K562 (cell line): Measurements from ENCODE around the gene TMCC1. TPM values are rescaled to one million over a fixed set of nuclear protein-coding genes. Genes with fewer than 3 reads are reported as not detected.

Experiments
- ATAC-seq: fragments of 200-7000 bp; cut with Tn5 transposase; 3 replicates; pipeline ENCODE4 v1.9.1; 2020; ENCODE audit warnings: moderate library complexity
- BruUV-seq: library from RNA; stranded (reverse); fragments of 400-500 nt; replicated peaks from 2 replicates; lab custom pipeline; 2021; lab: Mats Ljungman, UMichigan
- CTCF ChIA-PET: fragments of 300-600 bp; formaldehyde crosslinking; extraction: SDS; loops from one replicate; lab custom pipeline; 2021; ENCODE audit warnings: low intra/inter-chr PET ratio; lab: Yijun Ruan, JAX
- POLR2A ChIA-PET: fragments of 300-600, 350-650 bp; sonication (Branson Sonifier 250); formaldehyde crosslinking; extraction: SDS; loops from one replicate; lab custom pipeline; 2021; ENCODE audit warnings: antibody characterized with exemption, inconsistent platforms; lab: Yijun Ruan, JAX
- DNase-seq, 4 experiments: peaks; one replicate each; pipeline versions ENCODE4 v3.0.0 to v3.0.0-alpha.2; 2011 to 2018; ENCODE audit warnings: low spot score in 3 of 4, mixed read lengths in 3 of 4; ENCODE audit errors: extremely low read depth in 1 of 4
- FAIRE-seq: peaks from 2 replicates; lab custom pipeline; 2011; peaks lifted over from hg19 to GRCh38; lab: Jason Lieb, UNC
- H2AFZ ChIP-seq: 2 replicates; pipeline ENCODE4 v1.6.0; 2011; ENCODE audit warnings: low read depth, low read length, control low read depth, inconsistent platforms
- H3K27ac ChIP-seq: fragments of 200-600 bp; 3 replicates; pipeline ENCODE4 v1.8.0; 2011; ENCODE audit warnings: low read depth, mild to moderate bottlenecking, control low read depth, inconsistent platforms, low read length, moderate library complexity, mixed read lengths; ENCODE audit errors: extremely low read depth
- H3K27me3 ChIP-seq, 2 experiments: fragments of 300-600 bp in 1 of 2; 2 replicates in 1 of 2; 3 replicates in 1 of 2; pipeline versions ENCODE4 v1.6.0 to v1.8.0; 2011; ENCODE audit warnings: inconsistent platforms in 2 of 2, low read length in 2 of 2, mild to moderate bottlenecking in 1 of 2, mixed read lengths in 1 of 2, moderate library complexity in 1 of 2; ENCODE audit not compliant: control insufficient read depth in 2 of 2, insufficient read depth in 2 of 2
- H3K36me3 ChIP-seq: fragments of 300-600 bp; 3 replicates; pipeline ENCODE4 v1.8.0; 2011; ENCODE audit warnings: mild to moderate bottlenecking, low read length, inconsistent platforms; ENCODE audit not compliant: control insufficient read depth, insufficient read depth
- H3K4me1 ChIP-seq, 2 experiments: fragments of 200-600 bp in 1 of 2; replicated peaks in 1 of 2; 2 replicates in 1 of 2; 3 replicates in 1 of 2; pipeline versions ENCODE4 v1.5.1 to v1.8.0; 2011; ENCODE audit warnings: inconsistent platforms in 2 of 2, low read length in 2 of 2, mild to moderate bottlenecking in 1 of 2, mixed read lengths in 1 of 2, moderate library complexity in 1 of 2; ENCODE audit not compliant: control insufficient read depth in 2 of 2, insufficient read depth in 2 of 2
- H3K4me2 ChIP-seq: 2 replicates; pipeline ENCODE4 v1.6.1; 2011; ENCODE audit warnings: low read length, control low read depth, inconsistent platforms, mixed read lengths; ENCODE audit not compliant: insufficient read depth
- H3K4me3 ChIP-seq: fragments of 200-600 bp; sonication (generic), shearing (Covaris generic); 2 replicates; pipeline ENCODE4 v1.5.1; 2016; ENCODE audit warnings: control low read depth, inconsistent platforms
- H3K79me2 ChIP-seq: fragments of 200-600 bp; 3 replicates; pipeline ENCODE4 v1.8.0; 2011; ENCODE audit warnings: low read length, inconsistent platforms; ENCODE audit not compliant: control insufficient read depth, insufficient read depth
- H3K9ac ChIP-seq, 2 experiments: 2 replicates each; pipeline versions ENCODE4 v1.6.0 to v1.6.1; 2011; ENCODE audit warnings: low read depth in 2 of 2, low read length in 2 of 2, control low read depth in 1 of 2, inconsistent platforms in 1 of 2, mild to moderate bottlenecking in 1 of 2, mixed read lengths in 1 of 2; ENCODE audit not compliant: insufficient read depth in 1 of 2
- H3K9me1 ChIP-seq: one replicate; pipeline ENCODE4 v1.6.0; 2011; ENCODE audit warnings: inconsistent platforms, mild to moderate bottlenecking, low read length, moderate library complexity; ENCODE audit not compliant: control insufficient read depth, insufficient read depth
- H3K9me3 ChIP-seq: replicated peaks from 2 replicates; pipeline ENCODE4 v1.5.1; 2011; ENCODE audit warnings: low read depth, low read length, inconsistent platforms; ENCODE audit not compliant: control insufficient read depth, insufficient read depth
- H4K20me1 ChIP-seq: replicated peaks from 2 replicates; pipeline ENCODE4 v1.6.1; 2011; ENCODE audit warnings: low read length, inconsistent platforms, mixed read lengths; ENCODE audit not compliant: control insufficient read depth, insufficient read depth
- PHB2 ChIP-seq: fragments of 450-650 bp; IDR thresholded peaks from 2 replicates; pipeline ENCODE4 v1.6.1; 2017; ENCODE audit warnings: low read depth
- POLR2A ChIP-seq: fragments of 450-650 bp; conservative IDR thresholded peaks from 2 replicates; pipeline ENCODE4 v1.6.1; 2016
- WGBS: fragments of 100-300 bp; shearing (Covaris generic); methylation state at CpG from one replicate; pipeline ENCODE4 v1.1.6; 2016; ENCODE audit warnings: low coverage, mixed read lengths; ENCODE audit not compliant: insufficient coverage; ENCODE audit errors: missing lambda C conversion rate; 5-methylcytosine and 5-hydroxymethylcytosine counted together
- in situ Hi-C: fragments of 300-500 bp; cut with MboI; formaldehyde crosslinking; loops from 4 replicates; pipeline ENCODE4 v1.15.0; 2018; ENCODE audit warnings: inconsistent platforms, mixed read lengths
- intact Hi-C: fragments of 100-400 bp; cut with micrococcal nuclease; formaldehyde crosslinking; loops from 2 replicates; pipeline ENCODE4 v1.14.2; 2022
- polyA plus RNA-seq, 8 experiments: library from polyadenylated mRNA; depleted of rRNA in 4 of 8; stranded (reverse) in 5 of 8; unstranded in 3 of 8; fragments of >200 nt; fragmentation: Nextera tagmentation in 2 of 8; fragmentation: Illumina TruSeq in 1 of 8; extraction: Ambion mirVana in 2 of 8; extraction: Trizol in 1 of 8; gene quantifications; 2 replicates each; pipeline versions ENCODE4 v1.2.1 to v1.2.3, GENCODE V29; 2011 to 2014; ENCODE audit warnings: inconsistent platforms in 1 of 8, missing spikeins in 1 of 8
- total RNA-seq, 7 experiments: library from RNA; depleted of rRNA in 6 of 7; stranded (reverse); fragments of >200 nt in 6 of 7; fragmentation: Illumina TruSeq in 2 of 7; extraction: Trizol in 2 of 7; gene quantifications; 2 replicates each; pipeline versions ENCODE4 v1.2.1 to v1.2.3, GENCODE V29; 2011 to 2021; ENCODE audit warnings: low replicate concordance in 1 of 7
- TF ChIP-seq, protein P1 (sequence below): fragments of 250-450 bp; sonication (Bioruptor Pico); IDR thresholded peaks from 2 replicates; pipeline ENCODE4 v1.8.0; 2021; ENCODE audit warnings: borderline replicate concordance, mild to moderate bottlenecking, moderate library complexity; ENCODE audit not compliant: poor library complexity, severe bottlenecking
- TF ChIP-seq, protein P2 (sequence below): fragments of 250-450 bp; sonication (Bioruptor Pico); IDR thresholded peaks from 2 replicates; pipeline ENCODE4 v1.9.0; 2021; ENCODE audit warnings: mild to moderate bottlenecking, inconsistent platforms
- TF ChIP-seq, protein P3 (sequence below): fragments of 250-450 bp; sonication (Bioruptor Pico); IDR thresholded peaks from 2 replicates; pipeline ENCODE4 v1.5.0; 2022; ENCODE audit warnings: mild to moderate bottlenecking
- TF ChIP-seq, protein P4 (sequence below): fragments of 450-650 bp; formaldehyde crosslinking; IDR thresholded peaks from 2 replicates; pipeline ENCODE4 v1.4.0; 2022; ENCODE audit warnings: missing genetic modification characterization

TMCC1 gene
- total and polyA plus RNA-seq, 9 of the 15 experiments (the other 6 are each of a cell fraction or from before 2014, with no cell fraction given): 0.89 to 8.7 (median 4.0) TPM

DNA sequence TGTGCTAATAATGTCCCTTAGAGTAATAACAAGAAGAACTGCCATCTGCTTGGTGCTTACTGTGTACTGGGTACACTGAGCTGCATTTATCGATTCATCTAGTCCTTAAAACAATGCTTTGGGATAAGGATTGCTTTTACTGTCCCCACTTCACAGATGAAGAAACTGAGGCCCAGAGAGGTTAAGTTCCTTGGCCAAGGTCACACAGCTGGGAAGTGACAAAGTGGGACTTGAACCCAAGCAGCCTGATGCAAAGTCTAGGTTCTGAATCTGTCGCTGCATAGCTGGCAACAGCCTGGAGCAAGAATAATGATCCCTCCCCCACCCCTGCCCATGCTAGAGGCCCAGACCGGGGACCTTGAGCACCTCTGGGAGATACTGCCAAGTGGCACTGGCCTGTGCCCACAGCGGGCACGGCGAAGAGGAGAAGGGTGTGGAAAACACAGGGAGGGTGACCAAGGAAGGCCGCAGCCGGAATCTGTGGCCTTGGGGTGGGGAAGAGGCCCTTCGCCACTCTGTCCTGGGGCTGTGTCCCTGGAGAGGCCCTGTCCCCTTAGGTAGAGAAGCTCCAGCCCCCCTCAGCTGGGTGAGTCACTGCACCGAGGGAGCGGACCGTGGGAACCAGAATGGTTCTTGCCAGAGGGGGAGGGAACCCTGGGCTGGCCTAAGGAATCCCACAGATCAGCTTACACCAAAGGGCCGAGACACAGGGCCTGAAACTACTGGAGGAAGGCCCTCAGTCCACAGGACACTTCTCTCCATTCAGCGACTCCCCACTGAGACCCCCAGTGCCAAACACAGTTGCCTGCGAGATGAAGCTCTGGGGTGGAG is 290.6 kb downstream of the TMCC1 start (continued):
- TF ChIP-seq, protein P1, sequence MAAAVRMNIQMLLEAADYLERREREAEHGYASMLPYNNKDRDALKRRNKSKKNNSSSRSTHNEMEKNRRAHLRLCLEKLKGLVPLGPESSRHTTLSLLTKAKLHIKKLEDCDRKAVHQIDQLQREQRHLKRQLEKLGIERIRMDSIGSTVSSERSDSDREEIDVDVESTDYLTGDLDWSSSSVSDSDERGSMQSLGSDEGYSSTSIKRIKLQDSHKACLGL (CRISPR knock-in tag): no peak
- no peak for TF ChIP-seq PHB2
- TF ChIP-seq, protein P2, sequence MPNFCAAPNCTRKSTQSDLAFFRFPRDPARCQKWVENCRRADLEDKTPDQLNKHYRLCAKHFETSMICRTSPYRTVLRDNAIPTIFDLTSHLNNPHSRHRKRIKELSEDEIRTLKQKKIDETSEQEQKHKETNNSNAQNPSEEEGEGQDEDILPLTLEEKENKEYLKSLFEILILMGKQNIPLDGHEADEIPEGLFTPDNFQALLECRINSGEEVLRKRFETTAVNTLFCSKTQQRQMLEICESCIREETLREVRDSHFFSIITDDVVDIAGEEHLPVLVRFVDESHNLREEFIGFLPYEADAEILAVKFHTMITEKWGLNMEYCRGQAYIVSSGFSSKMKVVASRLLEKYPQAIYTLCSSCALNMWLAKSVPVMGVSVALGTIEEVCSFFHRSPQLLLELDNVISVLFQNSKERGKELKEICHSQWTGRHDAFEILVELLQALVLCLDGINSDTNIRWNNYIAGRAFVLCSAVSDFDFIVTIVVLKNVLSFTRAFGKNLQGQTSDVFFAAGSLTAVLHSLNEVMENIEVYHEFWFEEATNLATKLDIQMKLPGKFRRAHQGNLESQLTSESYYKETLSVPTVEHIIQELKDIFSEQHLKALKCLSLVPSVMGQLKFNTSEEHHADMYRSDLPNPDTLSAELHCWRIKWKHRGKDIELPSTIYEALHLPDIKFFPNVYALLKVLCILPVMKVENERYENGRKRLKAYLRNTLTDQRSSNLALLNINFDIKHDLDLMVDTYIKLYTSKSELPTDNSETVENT (CRISPR knock-in tag): no peak
- no peak for TF ChIP-seq POLR2A

DNA sequence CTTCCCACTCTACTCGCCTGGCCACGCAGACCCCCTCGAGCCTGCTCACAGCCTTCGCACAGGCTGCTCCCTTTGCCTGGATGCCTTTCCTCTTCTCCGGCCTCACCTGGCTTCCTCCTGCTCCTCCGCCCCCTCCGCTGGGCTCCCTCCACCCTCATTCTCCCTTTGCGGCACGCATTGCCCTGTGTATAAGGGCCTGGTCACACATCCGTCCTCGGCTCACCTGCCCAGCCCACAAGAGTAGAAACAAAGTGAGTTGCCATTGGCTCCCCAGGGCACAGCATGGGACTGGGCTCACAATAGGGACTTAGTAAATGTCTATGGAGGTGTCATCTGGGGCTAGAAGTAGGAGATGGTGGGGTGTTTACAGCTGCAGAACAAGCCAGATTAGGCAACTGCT is 291.2 kb downstream of the TMCC1 start:
- Histone ChIP-seq H3K4me3 (no peak overlapping the region), H3K9ac (0 out of 4 replicates have a peak overlapping the region, but pooled peaks of 1 of the 2 experiments have one; percentile 40), H3K79me2 (peaks cover 83% of the 10 kb centered on the region), H3K27ac (no peak overlapping the region), H2AFZ (no peak overlapping the region), H3K9me1 (no peaks in the 10 kb centered on the region), H4K20me1 (peaks cover 16% of the 10 kb centered on the region; the same call in 1 of the 2 replicates), H3K27me3 (no peaks in the 10 kb centered on the region), H3K4me2 (no peak overlapping the region), H3K4me1 (peaks cover 37 to 76% of the 10 kb centered on the region in 2 experiments), H3K9me3 (no peaks in the 10 kb centered on the region), H3K36me3 (peaks cover 5% of the 10 kb centered on the region; the same call in 2 of the 3 replicates)
- BruUV-seq: no TSS peak
- TF ChIP-seq, protein P3, sequence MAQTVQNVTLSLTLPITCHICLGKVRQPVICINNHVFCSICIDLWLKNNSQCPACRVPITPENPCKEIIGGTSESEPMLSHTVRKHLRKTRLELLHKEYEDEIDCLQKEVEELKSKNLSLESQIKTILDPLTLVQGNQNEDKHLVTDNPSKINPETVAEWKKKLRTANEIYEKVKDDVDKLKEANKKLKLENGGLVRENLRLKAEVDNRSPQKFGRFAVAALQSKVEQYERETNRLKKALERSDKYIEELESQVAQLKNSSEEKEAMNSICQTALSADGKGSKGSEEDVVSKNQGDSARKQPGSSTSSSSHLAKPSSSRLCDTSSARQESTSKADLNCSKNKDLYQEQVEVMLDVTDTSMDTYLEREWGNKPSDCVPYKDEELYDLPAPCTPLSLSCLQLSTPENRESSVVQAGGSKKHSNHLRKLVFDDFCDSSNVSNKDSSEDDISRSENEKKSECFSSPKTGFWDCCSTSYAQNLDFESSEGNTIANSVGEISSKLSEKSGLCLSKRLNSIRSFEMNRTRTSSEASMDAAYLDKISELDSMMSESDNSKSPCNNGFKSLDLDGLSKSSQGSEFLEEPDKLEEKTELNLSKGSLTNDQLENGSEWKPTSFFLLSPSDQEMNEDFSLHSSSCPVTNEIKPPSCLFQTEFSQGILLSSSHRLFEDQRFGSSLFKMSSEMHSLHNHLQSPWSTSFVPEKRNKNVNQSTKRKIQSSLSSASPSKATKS: no peak
- TF ChIP-seq, protein P4, sequence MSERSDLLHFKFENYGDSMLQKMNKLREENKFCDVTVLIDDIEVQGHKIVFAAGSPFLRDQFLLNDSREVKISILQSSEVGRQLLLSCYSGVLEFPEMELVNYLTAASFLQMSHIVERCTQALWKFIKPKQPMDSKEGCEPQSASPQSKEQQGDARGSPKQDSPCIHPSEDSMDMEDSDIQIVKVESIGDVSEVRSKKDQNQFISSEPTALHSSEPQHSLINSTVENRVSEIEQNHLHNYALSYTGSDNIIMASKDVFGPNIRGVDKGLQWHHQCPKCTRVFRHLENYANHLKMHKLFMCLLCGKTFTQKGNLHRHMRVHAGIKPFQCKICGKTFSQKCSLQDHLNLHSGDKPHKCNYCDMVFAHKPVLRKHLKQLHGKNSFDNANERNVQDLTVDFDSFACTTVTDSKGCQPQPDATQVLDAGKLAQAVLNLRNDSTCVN: no peak
- DNase-seq (no peak), FAIRE-seq (no peak), ATAC-seq (no peak)
- in situ Hi-C loops: no loop called here
- POLR2A ChIA-PET: no interaction called here
- intact Hi-C loops: loop anchor here (10.0 kb wide), 1 partner anchor 218 kb away; no protein-coding TSS in a partner anchor
- WGBS: 91% methylated on average over 8 of the region's 11 CpGs
- CTCF ChIA-PET: no interaction called here
